ENCODE measurements around the gene FNTB.

The FNTB gene

DNA sequence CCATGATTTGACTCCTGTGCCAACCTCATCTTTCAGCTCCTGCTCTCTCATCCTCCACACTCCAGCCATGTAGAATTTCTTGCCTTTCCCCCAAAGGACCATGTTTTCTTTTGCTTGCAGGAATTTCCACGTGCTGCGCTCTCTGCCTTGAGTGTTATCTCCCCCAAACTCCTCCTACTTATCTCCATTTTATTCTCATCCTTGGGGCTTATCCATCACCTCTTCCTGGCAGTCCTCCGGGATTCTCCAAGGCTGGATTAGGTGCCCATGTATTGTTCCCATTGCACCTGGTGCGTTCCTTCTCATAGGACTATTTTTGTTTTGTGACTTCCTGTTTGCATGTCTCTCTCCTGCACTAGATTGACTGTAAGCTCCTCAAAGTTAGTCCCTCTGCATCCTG lies 122.7 kb downstream of the FNTB start:
- DNase-seq: no peak

DNA sequence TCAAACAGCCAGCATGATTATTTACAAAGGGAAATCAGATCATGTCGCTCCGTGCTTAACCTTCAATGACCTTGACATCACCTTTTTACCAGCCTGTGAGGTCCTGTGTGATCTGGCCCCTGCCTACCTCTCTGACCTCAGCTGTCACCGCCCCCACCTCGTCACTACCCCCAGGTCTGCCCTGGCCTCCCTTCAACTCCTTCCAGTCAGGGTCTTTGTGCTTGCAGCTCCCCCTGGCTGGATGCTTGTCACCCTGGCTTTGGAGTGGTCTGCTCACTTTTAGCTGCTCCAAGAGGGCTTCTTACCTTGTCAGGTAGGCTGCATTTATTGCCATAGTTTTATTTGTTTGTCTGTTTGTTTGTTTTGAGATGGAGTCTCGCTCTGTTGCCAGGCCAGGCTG lies 123.8 kb downstream of the FNTB start:
- DNase-seq: no peak

All from anterior cingulate cortex (tissue), 58 donors.